Measurements from ENCODE around the gene AMDHD1.

- TF ChIP-seq CTCF (IDR thresholded peaks at IDR 0.05) = no peak
- TF ChIP-seq ZFX (IDR thresholded peaks at IDR 0.05; ENCODE audit: borderline replicate concordance) = no peak
Measured at GRCh38 chr12:95995238-95996031, 52.3 kb downstream of the AMDHD1 start.

Measured in 22Rv1 (cell line).